GM12892 (cell line): ENCODE data around the gene INPP4B.

Source experiments
- POLR2AphosphoS5 ChIP-seq: IDR thresholded peaks from 2 replicates; pipeline ENCODE4 v1.6.1; 2011; ENCODE audit warnings: low read depth, low read length, control low read depth
- TAF1 ChIP-seq: IDR thresholded peaks from 2 replicates; pipeline ENCODE4 v1.6.1; 2011; ENCODE audit warnings: low read depth, mild to moderate bottlenecking, control low read depth, low read length, borderline replicate concordance

GRCh38 chr4:142452161-142452855 lies 393.8 kb downstream of the INPP4B start:
- no peak for TF ChIP-seq POLR2AphosphoS5
- TF ChIP-seq TAF1 = no peak
